NB4 (cell line): ENCODE results near the gene AKAIN1.

ENCODE experiments used
- CTCF ChIP-seq: IDR thresholded peaks from one replicate; pipeline ENCODE4 v1.5.1; 2012; ENCODE audit warnings: low read depth, low read length
- MAX ChIP-seq: IDR thresholded peaks from 2 replicates; pipeline ENCODE4 v1.6.1; 2011; ENCODE audit warnings: low read depth, low read length
- POLR2A ChIP-seq: IDR thresholded peaks from 2 replicates; pipeline ENCODE4 v1.6.1; 2011; ENCODE audit warnings: mild to moderate bottlenecking; ENCODE audit not compliant: insufficient read length; ENCODE audit errors: extremely low read depth

DNA sequence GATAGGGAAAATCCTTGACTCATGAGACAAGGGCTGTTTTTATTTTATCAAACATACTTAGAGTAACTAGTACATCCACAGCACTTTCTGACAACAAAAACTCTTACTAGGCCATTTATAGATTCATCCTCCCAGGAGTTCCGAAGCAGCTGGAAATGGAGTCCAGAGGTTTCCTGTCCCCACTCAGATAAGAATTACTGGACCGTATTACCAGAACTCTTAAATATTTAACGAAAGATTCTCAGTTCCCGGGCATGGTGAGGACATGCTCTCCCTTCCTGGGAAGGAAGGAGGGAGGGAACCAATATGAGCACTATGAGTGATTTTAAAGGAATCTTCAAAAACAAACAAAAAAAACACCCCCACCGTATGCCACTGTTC, 41.2 kb downstream of the AKAIN1 start:
- TF ChIP-seq CTCF (no peak), POLR2A (no peak), MAX (no peak)
